ENCODE measurements around the gene FAM120B.

The FAM120B gene

DNA sequence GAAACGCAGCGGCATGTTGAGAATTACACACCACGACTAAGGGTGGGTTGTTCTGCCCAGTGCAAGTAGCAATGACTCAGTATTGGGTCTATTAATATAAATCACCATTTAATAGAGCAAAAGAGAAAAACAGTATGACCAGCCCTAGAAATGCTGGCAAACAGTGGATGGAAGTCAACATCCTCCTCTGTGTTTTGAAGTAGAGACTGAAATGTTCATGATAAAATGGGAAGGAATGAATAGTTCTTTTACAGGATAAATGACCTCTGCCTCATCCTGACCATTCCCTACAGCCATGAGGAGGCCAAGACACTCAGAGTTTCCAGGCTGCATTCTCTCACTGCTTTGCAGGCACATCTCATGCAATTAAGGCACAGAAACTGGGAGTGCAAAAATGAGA is 134.8 kb downstream of the FAM120B start:
- H3K4me3 ChIP-seq (ENCODE audit: low read depth, low read length): no peak overlapping the region
- POLR2A ChIA-PET: no interaction called here
- no peak for DNase-seq (ENCODE audit: low read depth, low spot score)
- TF ChIP-seq, protein P1, sequence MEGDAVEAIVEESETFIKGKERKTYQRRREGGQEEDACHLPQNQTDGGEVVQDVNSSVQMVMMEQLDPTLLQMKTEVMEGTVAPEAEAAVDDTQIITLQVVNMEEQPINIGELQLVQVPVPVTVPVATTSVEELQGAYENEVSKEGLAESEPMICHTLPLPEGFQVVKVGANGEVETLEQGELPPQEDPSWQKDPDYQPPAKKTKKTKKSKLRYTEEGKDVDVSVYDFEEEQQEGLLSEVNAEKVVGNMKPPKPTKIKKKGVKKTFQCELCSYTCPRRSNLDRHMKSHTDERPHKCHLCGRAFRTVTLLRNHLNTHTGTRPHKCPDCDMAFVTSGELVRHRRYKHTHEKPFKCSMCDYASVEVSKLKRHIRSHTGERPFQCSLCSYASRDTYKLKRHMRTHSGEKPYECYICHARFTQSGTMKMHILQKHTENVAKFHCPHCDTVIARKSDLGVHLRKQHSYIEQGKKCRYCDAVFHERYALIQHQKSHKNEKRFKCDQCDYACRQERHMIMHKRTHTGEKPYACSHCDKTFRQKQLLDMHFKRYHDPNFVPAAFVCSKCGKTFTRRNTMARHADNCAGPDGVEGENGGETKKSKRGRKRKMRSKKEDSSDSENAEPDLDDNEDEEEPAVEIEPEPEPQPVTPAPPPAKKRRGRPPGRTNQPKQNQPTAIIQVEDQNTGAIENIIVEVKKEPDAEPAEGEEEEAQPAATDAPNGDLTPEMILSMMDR (IDR thresholded peaks at IDR 0.05; ENCODE audit: insufficient read depth, low read length, missing control alignments): no peak
- CTCF ChIA-PET: interaction anchor here (1.7 kb wide), 1 partner anchor 8 kb away, joined by 6 read pairs; no protein-coding TSS in a partner anchor

DNA sequence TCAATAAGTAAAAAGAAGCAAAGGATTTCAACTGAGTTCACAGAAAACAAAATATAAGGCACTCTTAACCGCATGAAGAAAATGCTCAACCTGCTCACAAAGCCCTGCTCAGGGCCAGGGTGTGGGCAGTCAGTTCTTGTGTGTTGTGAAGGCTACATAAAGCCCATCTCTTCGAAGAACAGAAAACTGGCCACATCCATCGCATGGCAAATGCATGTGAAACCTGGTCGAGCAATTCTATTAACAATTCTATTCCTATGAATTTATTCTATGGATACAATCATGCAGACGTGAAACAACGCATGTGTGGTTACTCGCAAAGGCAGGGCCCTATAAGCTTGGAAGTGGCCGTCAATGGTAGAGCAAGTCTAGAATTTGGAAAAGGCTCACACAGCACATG is 136.0 kb downstream of the FAM120B start:
- TF ChIP-seq, protein P1 (IDR thresholded peaks at IDR 0.05; ENCODE audit: insufficient read depth, low read length, missing control alignments): no peak

DNA sequence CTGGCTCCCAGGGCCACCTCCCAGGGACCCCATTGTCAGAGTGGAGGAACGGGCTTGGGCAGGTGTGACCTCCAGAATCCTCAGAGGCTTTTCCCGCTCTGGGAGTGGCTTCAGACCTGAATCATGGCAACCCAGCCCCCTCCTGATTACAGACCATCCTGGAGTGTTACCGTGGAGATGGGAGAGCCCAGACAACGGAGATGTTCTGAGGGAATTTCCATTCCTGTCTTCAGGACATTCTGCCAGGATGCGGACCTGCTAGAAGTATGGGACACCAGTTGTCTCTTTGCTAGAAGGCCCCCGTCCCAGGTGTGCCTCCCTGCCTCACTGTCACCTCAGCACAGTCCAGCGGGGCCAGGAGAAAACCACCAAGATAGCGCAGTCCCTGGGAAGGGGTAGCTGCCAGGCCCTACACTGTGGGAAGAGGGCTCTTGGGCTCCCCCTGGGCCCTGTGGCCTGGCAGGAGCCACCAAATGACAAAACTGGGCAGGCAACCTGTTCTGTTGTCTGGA is 136.6 kb downstream of the FAM120B start:
- no peak for DNase-seq (ENCODE audit: low read depth, low spot score)
- ChIA-PET POLR2A (no interaction called here), CTCF (no interaction called here)
- TF ChIP-seq, protein P1 (IDR thresholded peaks at IDR 0.05; ENCODE audit: insufficient read depth, low read length, missing control alignments): peak; percentile 6
- no peak overlapping the region for H3K4me3 ChIP-seq (ENCODE audit: low read depth, low read length)

More for the DNA sequence above, 136.0 kb downstream of the FAM120B start:
- no peak for DNase-seq (ENCODE audit: low read depth, low spot score)
- H3K4me3 ChIP-seq (ENCODE audit: low read depth, low read length): no peak overlapping the region
- POLR2A ChIA-PET: no interaction called here
- CTCF ChIA-PET: no interaction called here

DNA sequence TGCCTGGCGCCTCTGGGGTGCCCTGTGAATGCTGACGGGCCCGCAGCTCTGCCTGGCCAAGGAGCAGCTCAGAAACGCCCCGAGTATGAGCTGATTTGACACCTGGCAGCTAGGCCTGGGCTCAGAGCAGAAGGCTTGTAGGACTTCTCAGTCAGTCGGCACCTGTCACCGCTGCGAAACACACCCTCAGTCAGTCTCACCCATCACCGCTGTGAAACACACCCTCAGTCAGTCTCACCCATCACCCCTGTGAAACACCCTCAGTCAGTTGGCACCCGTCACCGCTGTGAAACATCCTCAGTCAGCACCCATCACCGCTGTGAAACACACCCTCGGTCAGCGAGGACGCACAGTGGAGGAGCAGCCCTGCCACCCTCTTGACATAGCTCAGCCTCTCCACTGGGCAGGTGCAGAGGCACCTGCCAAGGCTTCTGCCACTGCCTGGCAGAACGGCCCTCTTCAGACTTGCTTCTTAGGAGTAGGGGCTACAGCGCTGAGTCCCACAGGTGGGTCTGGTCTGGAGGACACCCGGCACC is 137.6 kb downstream of the FAM120B start:
- ChIA-PET CTCF (no interaction called here), POLR2A (no interaction called here)
- H3K4me3 ChIP-seq (ENCODE audit: low read depth, low read length): no peak overlapping the region
- DNase-seq (ENCODE audit: low read depth, low spot score): no peak
- TF ChIP-seq, protein P1 (IDR thresholded peaks at IDR 0.05; ENCODE audit: insufficient read depth, low read length, missing control alignments): no peak

DNA sequence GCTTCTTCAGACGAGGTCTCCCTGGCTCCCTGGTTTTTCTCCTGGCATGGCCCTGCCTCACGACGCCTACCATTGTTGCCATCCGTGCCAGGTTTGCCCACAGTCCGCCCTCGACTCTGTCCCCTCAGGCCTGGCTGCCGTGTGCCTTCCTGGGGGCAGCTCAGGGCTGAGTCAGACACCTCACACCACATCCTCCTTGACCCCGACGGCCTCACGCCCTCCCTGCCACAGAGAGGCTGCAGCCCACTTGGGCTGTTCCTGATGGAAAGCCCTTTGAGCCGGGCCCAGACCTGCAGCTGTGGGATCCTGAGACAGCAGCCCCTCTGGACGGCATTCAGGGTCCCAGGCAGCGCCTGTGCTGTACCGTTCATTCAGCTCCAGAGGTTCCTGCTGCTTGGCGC is 138.3 kb downstream of the FAM120B start:
- ChIA-PET CTCF (no interaction called here), POLR2A (no interaction called here)
- H3K4me3 ChIP-seq (ENCODE audit: low read depth, low read length): no peak overlapping the region
- TF ChIP-seq, protein P1 (IDR thresholded peaks at IDR 0.05; ENCODE audit: insufficient read depth, low read length, missing control alignments): no peak
- DNase-seq (ENCODE audit: low read depth, low spot score): no peak

DNA sequence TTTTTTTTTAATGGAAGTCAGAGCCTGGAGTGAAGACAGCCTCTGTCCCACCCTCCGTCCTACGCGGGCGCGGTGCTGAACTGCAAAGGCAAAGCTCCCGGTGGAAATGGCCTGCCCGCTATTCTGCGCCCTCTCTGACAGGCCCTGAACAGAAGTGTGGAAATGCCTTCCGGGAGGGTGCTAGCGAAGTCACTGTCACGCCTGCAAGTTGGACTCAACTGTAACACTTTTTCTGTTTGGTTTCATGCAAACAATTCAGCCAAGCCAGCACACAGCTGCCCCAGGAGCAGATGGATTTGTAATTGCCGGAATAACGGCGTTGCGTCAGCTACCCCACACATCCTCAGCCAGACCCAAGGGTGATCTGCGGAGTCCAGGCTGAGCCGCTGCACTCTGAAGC is 138.9 kb downstream of the FAM120B start:
- POLR2A ChIA-PET: no interaction called here
- CTCF ChIA-PET: no interaction called here
- DNase-seq (ENCODE audit: low read depth, low spot score): no peak
- H3K4me3 ChIP-seq (ENCODE audit: low read depth, low read length): no peak overlapping the region
- TF ChIP-seq, protein P1 (IDR thresholded peaks at IDR 0.05; ENCODE audit: insufficient read depth, low read length, missing control alignments): no peak
